Sciatic nerve (tissue), 2 donors: ENCODE measurements around the gene MLLT10. TPM values are rescaled to one million over a fixed set of nuclear protein-coding genes. Genes with fewer than 3 reads are reported as not detected.

Experiments used
- ATAC-seq: fragments of 200-7000 bp; cut with Tn5 transposase; one replicate; pipeline ENCODE4 v1.9.1; 2020; ENCODE audit warnings: mild to moderate bottlenecking, moderate library complexity
- DNase-seq: peaks from one replicate; pipeline ENCODE4 v3.0.0-alpha.2; 2020; ENCODE audit warnings: low spot score
- intact Hi-C: fragments of 100-400 bp; cut with DNase I; formaldehyde crosslinking; loops from one replicate; pipeline ENCODE4 v1.14.2; 2022
- total RNA-seq: library from RNA; stranded (reverse); fragmentation: NEBNext Ultra II Directional; extraction: Animal tissue kit (Norgen Biotek cat#: 25700); gene quantifications from one replicate; pipeline ENCODE4 v1.2.1, GENCODE V29; 2021
- donor health status: DM: no; HTN: no; CAD: no.
- donor health status: DM: no; HTN: no; CAD: no.

The MLLT10 gene
- total RNA-seq, 1 donor from 2014 or later = 68.1 TPM

- intact Hi-C loops = no loop called here
- ATAC-seq = no peak
- DNase-seq = no peak
These were observed 208.8 kb downstream of the MLLT10 start for GRCh38 chr10:21742740-21743412.

- DNase-seq (no peak), ATAC-seq (no peak)
- intact Hi-C loops = no loop called here
These were observed 210.2 kb downstream of the MLLT10 start for GRCh38 chr10:21744223-21744622.

- no peak for ATAC-seq
- DNase-seq = no peak
- intact Hi-C loops = no loop called here
These were observed 212.1 kb downstream of the MLLT10 start for GRCh38 chr10:21746118-21746517.

- intact Hi-C loops = no loop called here
- no peak for ATAC-seq
- no peak for DNase-seq
These were observed 213.8 kb downstream of the MLLT10 start for GRCh38 chr10:21747809-21748208.

- DNase-seq (no peak), ATAC-seq (no peak)
- intact Hi-C loops = loop anchor here (10.0 kb wide), 1 partner anchor 475 kb away; no protein-coding TSS in a partner anchor
These were observed 215.8 kb downstream of the MLLT10 start for GRCh38 chr10:21749788-21750187.

- DNase-seq (no peak), ATAC-seq (no peak)
- intact Hi-C loops = loop anchor here (10.0 kb wide), 1 partner anchor 476 kb away; no protein-coding TSS in a partner anchor
These were observed 216.4 kb downstream of the MLLT10 start for GRCh38 chr10:21750424-21750823.

GRCh38 chr10:21751341-21752310, 217.6 kb downstream of the MLLT10 start:
- no peak for DNase-seq
- intact Hi-C loops = loop anchor here (10.0 kb wide), 1 partner anchor 477 kb away; no protein-coding TSS in a partner anchor
- ATAC-seq = no peak

- no peak for ATAC-seq
- DNase-seq = no peak
- intact Hi-C loops = loop anchor here (10.0 kb wide), 1 partner anchor 479 kb away; no protein-coding TSS in a partner anchor
These were observed 219.7 kb downstream of the MLLT10 start for GRCh38 chr10:21753497-21754270.

- DNase-seq (no peak), ATAC-seq (no peak)
- intact Hi-C loops = loop anchor here (10.0 kb wide), 1 partner anchor 480 kb away; no protein-coding TSS in a partner anchor
These were observed 220.5 kb downstream of the MLLT10 start for GRCh38 chr10:21754410-21755011.

GRCh38 chr10:21756707-21757106, 222.7 kb downstream of the MLLT10 start:
- ATAC-seq (no peak), DNase-seq (no peak)
- intact Hi-C loops = loop anchor here (10.0 kb wide), 1 partner anchor 482 kb away; no protein-coding TSS in a partner anchor

GRCh38 chr10:21757185-21757901, 223.3 kb downstream of the MLLT10 start:
- intact Hi-C loops = loop anchor here (10.0 kb wide), 1 partner anchor 483 kb away; no protein-coding TSS in a partner anchor
- peak; percentile 60 for ATAC-seq
- DNase-seq = no peak

GRCh38 chr10:21758239-21758638, 224.2 kb downstream of the MLLT10 start:
- intact Hi-C loops = loop anchor here (10.0 kb wide), 1 partner anchor 483 kb away; no protein-coding TSS in a partner anchor
- no peak for DNase-seq
- ATAC-seq = no peak

- intact Hi-C loops = loop anchor here (10.0 kb wide), 1 partner anchor 484 kb away; no protein-coding TSS in a partner anchor
- DNase-seq (no peak), ATAC-seq (no peak)
These were observed 224.7 kb downstream of the MLLT10 start for GRCh38 chr10:21758696-21759095.

GRCh38 chr10:21759232-21759631, 225.2 kb downstream of the MLLT10 start:
- ATAC-seq = no peak
- intact Hi-C loops = loop anchor here (10.0 kb wide), 1 partner anchor 484 kb away; no protein-coding TSS in a partner anchor
- no peak for DNase-seq

GRCh38 chr10:21760332-21760731, 226.3 kb downstream of the MLLT10 start:
- no peak for ATAC-seq
- intact Hi-C loops = no loop called here
- DNase-seq = no peak

- intact Hi-C loops = no loop called here
- ATAC-seq = no peak
- no peak for DNase-seq
These were observed 230.6 kb downstream of the MLLT10 start for GRCh38 chr10:21764466-21765189.

- intact Hi-C loops = no loop called here
- DNase-seq = no peak
- ATAC-seq = no peak
These were observed 235.0 kb downstream of the MLLT10 start for GRCh38 chr10:21769041-21769440.
